Stimulated activated CD8-positive, alpha-beta memory T cell treated with anti-CD3 and anti-CD28 coated beads, Interleukin-4, amount 100 ng/mL, for 1 hour (primary cell): ENCODE results near the gene OSBPL6.

Source experiments
- DNase-seq, 2 donors: peaks; one replicate each; pipeline ENCODE4 v3.0.0-alpha.2; 2020; ENCODE audit warnings: low read depth in 2 of 2, low spot score in 1 of 2

Gene OSBPL6

GRCh38 chr2:178237488-178238153 is 43.3 kb downstream of the OSBPL6 start:
- DNase-seq: no peak

GRCh38 chr2:178238154-178238521 is 43.8 kb downstream of the OSBPL6 start:
- DNase-seq: no peak

- no peak for DNase-seq
These were observed 44.4 kb downstream of the OSBPL6 start for GRCh38 chr2:178238750-178239149.

- DNase-seq: no peak
These were observed 47.7 kb downstream of the OSBPL6 start for GRCh38 chr2:178241844-178242551.

GRCh38 chr2:178242552-178242883 is 48.2 kb downstream of the OSBPL6 start:
- no peak for DNase-seq

GRCh38 chr2:178243961-178244360 is 49.6 kb downstream of the OSBPL6 start:
- DNase-seq: no peak

GRCh38 chr2:178244777-178245176 is 50.5 kb downstream of the OSBPL6 start:
- DNase-seq: no peak

GRCh38 chr2:178246696-178247095 is 52.4 kb downstream of the OSBPL6 start:
- no peak for DNase-seq

GRCh38 chr2:178247250-178247649 is 52.9 kb downstream of the OSBPL6 start:
- DNase-seq: no peak

GRCh38 chr2:178250429-178250828 is 56.1 kb downstream of the OSBPL6 start:
- no peak for DNase-seq

- DNase-seq: no peak
These were observed 57.0 kb downstream of the OSBPL6 start for GRCh38 chr2:178251151-178251955.

GRCh38 chr2:178256382-178257042 is 62.2 kb downstream of the OSBPL6 start:
- no peak for DNase-seq

GRCh38 chr2:178257127-178257526 is 62.8 kb downstream of the OSBPL6 start:
- DNase-seq: no peak

GRCh38 chr2:178258916-178259315 is 64.6 kb downstream of the OSBPL6 start:
- DNase-seq: no peak

GRCh38 chr2:178263159-178263860 is 69.0 kb downstream of the OSBPL6 start:
- no peak for DNase-seq

- no peak for DNase-seq
These were observed 69.9 kb downstream of the OSBPL6 start for GRCh38 chr2:178264211-178264610.

- DNase-seq: no peak
These were observed 71.5 kb downstream of the OSBPL6 start for GRCh38 chr2:178265851-178266250.

- DNase-seq: no peak
These were observed 72.1 kb downstream of the OSBPL6 start for GRCh38 chr2:178266445-178266844.

GRCh38 chr2:178267660-178268059 is 73.3 kb downstream of the OSBPL6 start:
- DNase-seq: no peak

- DNase-seq: no peak
These were observed 74.1 kb downstream of the OSBPL6 start for GRCh38 chr2:178268435-178268834.
